IMR-90 (cell line): ENCODE measurements around the gene UQCC5. TPM values are rescaled to one million over a fixed set of nuclear protein-coding genes. Genes with fewer than 3 reads are reported as not detected.
A peak's percentile ranks its signal among the peaks of the same experiment; 100 is the strongest.

Experiments
- ATAC-seq: fragments of 200-7000 bp; cut with Tn5 transposase; 2 replicates; pipeline ENCODE4 v1.9.1; 2020; ENCODE audit warnings: low read depth, mild to moderate bottlenecking, moderate library complexity
- BruUV-seq: library from RNA; stranded (reverse); fragments of 400-500 nt; replicated peaks from 2 replicates; lab custom pipeline; 2021; lab: Mats Ljungman, UMichigan
- CTCF ChIA-PET: fragments of 300-600 bp; formaldehyde crosslinking; extraction: SDS; loops from one replicate; lab custom pipeline; 2021; ENCODE audit warnings: antibody characterized with exemption; lab: Yijun Ruan, JAX
- POLR2A ChIA-PET: fragments of 300-600 bp; sonication (Branson Sonifier 250); formaldehyde crosslinking; loops from one replicate; lab custom pipeline; 2022; ENCODE audit warnings: antibody characterized with exemption; ENCODE audit not compliant: unreplicated experiment; lab: Charles Lee
- DNase-seq: peaks from one replicate; pipeline ENCODE4 v3.0.0; 2013
- H2AFZ ChIP-seq: replicated peaks from 2 replicates; pipeline ENCODE3; 2013; ENCODE audit warnings: low read length, mild to moderate bottlenecking; ENCODE audit not compliant: poor library complexity
- H2AK5ac ChIP-seq: 2 replicates; pipeline ENCODE4 v1.6.1; 2013; ENCODE audit warnings: low read depth, low read length, inconsistent platforms
- H2AK9ac ChIP-seq: replicated peaks from 2 replicates; pipeline ENCODE3; 2013; ENCODE audit warnings: mild to moderate bottlenecking, low read depth, low read length, moderate library complexity; ENCODE audit not compliant: poor library complexity
- H2BK120ac ChIP-seq: 2 replicates; pipeline ENCODE4 v1.6.1; 2013; ENCODE audit warnings: low read depth, low read length, inconsistent platforms
- H2BK15ac ChIP-seq: 3 replicates; pipeline ENCODE4 v1.6.1; 2013; ENCODE audit warnings: low read depth, low read length, inconsistent platforms
- H2BK20ac ChIP-seq: 2 replicates; pipeline ENCODE4 v1.6.1; 2013; ENCODE audit warnings: low read depth, mild to moderate bottlenecking, inconsistent platforms, low read length, moderate library complexity
- H2BK5ac ChIP-seq: 2 replicates; pipeline ENCODE4 v1.6.1; 2013; ENCODE audit warnings: mild to moderate bottlenecking, low read depth, low read length, inconsistent platforms; ENCODE audit not compliant: poor library complexity, severe bottlenecking
- H3K14ac ChIP-seq: replicated peaks from 2 replicates; pipeline ENCODE4 v1.6.1; 2013; ENCODE audit warnings: low read depth, low read length, inconsistent platforms
- H3K18ac ChIP-seq: 2 replicates; pipeline ENCODE4 v1.6.1; 2013; ENCODE audit warnings: low read depth, low read length, control low read depth
- H3K23ac ChIP-seq: 2 replicates; pipeline ENCODE4 v1.6.1; 2013; ENCODE audit warnings: low read depth, low read length, inconsistent platforms
- H3K27ac ChIP-seq: 2 replicates; pipeline ENCODE4 v1.5.1; 2013; ENCODE audit warnings: mild to moderate bottlenecking, control low read depth, low read length; ENCODE audit not compliant: insufficient read depth
- H3K27me3 ChIP-seq: 2 replicates; pipeline ENCODE4 v1.6.1; 2013; ENCODE audit warnings: low read length; ENCODE audit not compliant: control insufficient read depth, insufficient read depth
- H3K36me3 ChIP-seq: 2 replicates; pipeline ENCODE4 v1.6.1; 2013; ENCODE audit warnings: low read length, mixed read lengths; ENCODE audit not compliant: control insufficient read depth, insufficient read depth
- H3K4ac ChIP-seq: 2 replicates; pipeline ENCODE4 v1.6.1; 2013; ENCODE audit warnings: low read depth, low read length, inconsistent platforms
- H3K4me1 ChIP-seq: 2 replicates; pipeline ENCODE4 v1.6.1; 2013; ENCODE audit warnings: low read length, mixed read lengths; ENCODE audit not compliant: control insufficient read depth, insufficient read depth
- H3K4me2 ChIP-seq: 2 replicates; pipeline ENCODE4 v1.6.1; 2013; ENCODE audit warnings: low read depth, mild to moderate bottlenecking, control low read depth, low read length, moderate library complexity
- H3K4me3 ChIP-seq: 2 replicates; pipeline ENCODE4 v1.5.1; 2013; ENCODE audit warnings: low read depth, mild to moderate bottlenecking, control low read depth, low read length, moderate library complexity; ENCODE audit not compliant: insufficient read depth
- H3K56ac ChIP-seq: 2 replicates; pipeline ENCODE4 v1.6.1; 2013; ENCODE audit warnings: low read length, inconsistent platforms; ENCODE audit not compliant: insufficient read depth; ENCODE audit errors: extremely low read depth
- H3K79me1 ChIP-seq, 2 experiments: 2 replicates each; pipeline ENCODE4 v1.6.1; 2013; ENCODE audit warnings: low read length in 2 of 2, inconsistent platforms in 1 of 2, low read depth in 1 of 2
- H3K9ac ChIP-seq: 2 replicates; pipeline ENCODE4 v1.6.1; 2013; ENCODE audit warnings: low read depth, low read length, control low read depth
- H3K9me1 ChIP-seq: 2 replicates; pipeline ENCODE4 v1.6.1; 2013; ENCODE audit warnings: low read length, inconsistent platforms; ENCODE audit not compliant: insufficient read depth
- H3K9me3 ChIP-seq: 2 replicates; pipeline ENCODE4 v1.6.1; 2013; ENCODE audit warnings: low read length; ENCODE audit not compliant: control insufficient read depth, insufficient read depth
- H4K20me1 ChIP-seq: 2 replicates; pipeline ENCODE4 v1.6.1; 2013; ENCODE audit warnings: low read length, inconsistent platforms; ENCODE audit not compliant: insufficient read depth
- H4K5ac ChIP-seq: 2 replicates; pipeline ENCODE4 v1.6.1; 2013; ENCODE audit warnings: mild to moderate bottlenecking, low read depth, low read length, control low read depth
- H4K8ac ChIP-seq, 2 experiments: 2 replicates each; pipeline ENCODE4 v1.6.1; 2013; ENCODE audit warnings: low read depth in 2 of 2, low read length in 2 of 2, control low read depth in 1 of 2, inconsistent platforms in 1 of 2
- H4K91ac ChIP-seq: 2 replicates; pipeline ENCODE4 v1.6.1; 2013; ENCODE audit warnings: low read depth, low read length, inconsistent platforms; ENCODE audit not compliant: insufficient read depth
- BHLHE40 ChIP-seq: fragments of 150-350 bp; IDR thresholded peaks from 2 replicates; pipeline ENCODE4 v1.6.1; 2016; ENCODE audit warnings: mild to moderate bottlenecking, low read depth, low read length
- CEBPB ChIP-seq: IDR thresholded peaks from 2 replicates; pipeline ENCODE4 v1.6.1; 2012; ENCODE audit warnings: low read depth, low read length, improper control_type of control experiment
- CHD1 ChIP-seq: IDR thresholded peaks from 2 replicates; pipeline ENCODE4 v1.6.1; 2012; ENCODE audit warnings: low read depth, low read length, improper control_type of control experiment
- FOS ChIP-seq: fragments of 150-350 bp; IDR thresholded peaks from 2 replicates; pipeline ENCODE4 v1.6.1; 2016; ENCODE audit warnings: low read depth, low read length
- MAFK ChIP-seq: IDR thresholded peaks from 2 replicates; pipeline ENCODE4 v1.6.1; 2012; ENCODE audit warnings: low read depth, low read length, improper control_type of control experiment
- MAZ ChIP-seq: IDR thresholded peaks from 2 replicates; pipeline ENCODE4 v1.6.1; 2012; ENCODE audit warnings: low read depth, mild to moderate bottlenecking, low read length, improper control_type of control experiment, moderate library complexity, borderline replicate concordance
- MXI1 ChIP-seq: IDR thresholded peaks from 2 replicates; pipeline ENCODE4 v1.6.1; 2012; ENCODE audit warnings: low read depth, mild to moderate bottlenecking, low read length, moderate library complexity, borderline replicate concordance
- NFE2L2 ChIP-seq: fragments of 150-350 bp; IDR thresholded peaks from 2 replicates; pipeline ENCODE4 v1.6.1; 2016; ENCODE audit warnings: low read depth, mild to moderate bottlenecking, low read length
- POLR2A ChIP-seq: IDR thresholded peaks from 2 replicates; pipeline ENCODE4 v1.6.1; 2012; ENCODE audit warnings: mild to moderate bottlenecking, low read depth, low read length
- RAD21 ChIP-seq: IDR thresholded peaks from 2 replicates; pipeline ENCODE4 v1.6.1; 2012; ENCODE audit warnings: low read length, improper control_type of control experiment
- RCOR1 ChIP-seq: IDR thresholded peaks from 2 replicates; pipeline ENCODE4 v1.6.1; 2012; ENCODE audit warnings: mild to moderate bottlenecking, low read length, improper control_type of control experiment; ENCODE audit not compliant: insufficient replicate concordance
- RFX5 ChIP-seq: IDR thresholded peaks from 2 replicates; pipeline ENCODE4 v1.8.0; 2012; ENCODE audit warnings: low read depth, mild to moderate bottlenecking, low read length, moderate library complexity
- SMC3 ChIP-seq: fragments of 150-350 bp; IDR thresholded peaks from 2 replicates; pipeline ENCODE4 v1.6.1; 2016; ENCODE audit warnings: low read depth, mild to moderate bottlenecking, antibody characterized with exemption, low read length, moderate library complexity
- WGBS, 2 experiments: methylation state at CpG; one replicate each; pipeline versions ENCODE4 v1.1.5 to v1.1.7; 2013; ENCODE audit warnings: missing lambda C conversion rate in 2 of 2; ENCODE audit not compliant: insufficient read length in 1 of 2; ENCODE audit errors: extremely low coverage in 2 of 2; 5-methylcytosine and 5-hydroxymethylcytosine counted together
- dilution Hi-C: fragments of 300-500 bp; cut with HindIII; formaldehyde crosslinking; loops from one replicate; pipeline ENCODE4 v1.14.3; 2018; ENCODE audit warnings: low sequenced_read_pairs; ENCODE audit not compliant: unreplicated experiment
- in situ Hi-C: fragments of 300-500 bp; cut with MboI; formaldehyde crosslinking; loops from 3 replicates; pipeline ENCODE4 v1.14.3; 2019; ENCODE audit warnings: low sequenced_read_pairs, inconsistent platforms, mixed read lengths
- intact Hi-C: fragments of 100-400 bp; cut with micrococcal nuclease; formaldehyde crosslinking; loops from 2 replicates; pipeline ENCODE4 v1.10.0; 2022
- polyA plus RNA-seq, 3 experiments: library from polyadenylated mRNA; depleted of rRNA; stranded (reverse); fragments of >200 nt; gene quantifications; 2 replicates each; pipeline ENCODE4 v1.2.3, GENCODE V29; 2012; ENCODE audit warnings: low replicate concordance in 1 of 3
- total RNA-seq: library from RNA; depleted of rRNA; stranded (reverse); fragments of >200 nt; gene quantifications from 2 replicates; pipeline ENCODE4 v1.2.3, GENCODE V29; 2012
- TF ChIP-seq, protein P1 (sequence below): fragments of 150-350 bp; IDR thresholded peaks from 2 replicates; pipeline ENCODE4 v1.6.1; 2017; ENCODE audit warnings: mild to moderate bottlenecking, antibody characterized with exemption, low read length, low read depth
- TF ChIP-seq, protein P2 (sequence below): conservative IDR thresholded peaks from 2 replicates; pipeline ENCODE4 v1.5.1; 2012; ENCODE audit warnings: mild to moderate bottlenecking, low read depth, low read length, improper control_type of control experiment

Gene UQCC5
- total and polyA plus RNA-seq, 2 of the 4 experiments (the other 2 are of a cell fraction), result 1.1 to 16.9 TPM

DNA sequence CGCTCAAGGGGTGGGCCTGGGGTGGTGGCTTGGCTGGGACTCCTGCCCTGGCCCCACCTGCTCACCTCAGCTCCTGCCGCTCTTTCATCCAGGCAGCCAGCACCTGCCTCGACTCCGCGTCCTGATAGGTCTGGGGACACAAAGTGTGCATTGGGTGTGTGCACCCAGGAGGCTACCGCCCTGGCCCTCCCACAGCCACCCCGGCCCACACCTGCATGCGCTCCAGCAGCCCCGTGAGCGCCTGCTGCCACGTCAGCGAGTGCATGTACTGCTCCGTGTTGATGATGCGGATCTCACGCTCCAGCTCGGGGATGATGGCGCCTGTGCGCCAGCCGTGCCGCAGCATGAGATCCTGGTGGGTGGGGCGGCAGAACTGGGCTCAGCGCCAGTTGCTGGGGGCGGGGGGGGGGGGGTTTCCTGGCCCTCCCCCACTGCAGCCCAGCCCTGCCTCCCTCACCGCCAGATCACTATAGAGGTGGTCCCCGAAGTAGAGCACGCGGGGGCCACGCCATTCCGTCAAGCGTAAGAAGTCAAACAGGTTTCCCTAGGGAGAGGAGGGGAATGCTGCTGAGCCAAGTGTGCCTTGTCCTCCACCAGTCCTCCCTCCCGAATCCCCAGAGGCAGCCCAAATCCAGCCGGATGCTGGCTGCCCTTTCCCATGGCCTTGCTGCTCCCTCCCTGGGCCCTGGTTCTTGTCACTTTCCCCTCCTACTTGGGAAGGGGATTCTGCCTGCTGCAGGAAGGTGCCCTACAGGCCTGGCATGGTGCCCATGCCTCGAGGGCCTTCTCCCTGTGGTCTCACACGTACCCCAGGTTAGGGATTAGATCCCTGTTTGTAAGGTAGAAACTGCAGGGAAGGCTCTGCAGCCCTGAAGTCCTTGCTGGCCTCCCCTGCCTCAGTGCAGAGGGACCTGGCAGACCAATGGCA, 11.4 kb upstream of the UQCC5 start:
- Histone ChIP-seq H3K56ac (no peak overlapping the region), H3K14ac (no peak overlapping the region), H3K79me1 (peaks cover 3 to 47% of the 10 kb centered on the region in 2 experiments), H3K18ac (no peak overlapping the region), H3K4ac (no peak overlapping the region), H4K20me1 (peaks cover 24% of the 10 kb centered on the region), H3K9ac (no peak overlapping the region), H2BK5ac (no peak overlapping the region), H3K4me1 (peaks cover 6% of the 10 kb centered on the region), H3K9me1 (peaks cover 12% of the 10 kb centered on the region), H4K8ac (no peak overlapping the region), H3K9me3 (no peaks in the 10 kb centered on the region), H2AK9ac (no peak overlapping the region), H2AK5ac (no peak overlapping the region), H2BK120ac (no peak overlapping the region), H3K4me3 (no peak overlapping the region), H3K27me3 (no peaks in the 10 kb centered on the region), H3K23ac (no peak overlapping the region), H4K91ac (no peak overlapping the region), H2BK15ac (no peak overlapping the region), H2BK20ac (no peak overlapping the region), H4K5ac (no peak overlapping the region), H3K4me2 (no peak overlapping the region), H3K27ac (no peak overlapping the region), H3K36me3 (peaks cover 57% of the 10 kb centered on the region), H2AFZ (peak overlapping the region; percentile 27)
- intact Hi-C loops, result no loop called here
- ChIA-PET CTCF (no interaction called here), POLR2A (no interaction called here)
- ATAC-seq, result no peak
- no peak for DNase-seq
- 97% methylated on average over 14 of the region's 34 CpGs; no CpG with 5 or more reads in 1 of the 2 experiments for WGBS, 2 experiments
- BruUV-seq, result no TSS peak
- dilution Hi-C loops, result no loop called here
- in situ Hi-C loops, result no loop called here
- no peak for TF ChIP-seq MAZ
- TF ChIP-seq RCOR1, result no peak
- no peak for TF ChIP-seq MXI1
- no peak for TF ChIP-seq FOS
- TF ChIP-seq, protein P1, sequence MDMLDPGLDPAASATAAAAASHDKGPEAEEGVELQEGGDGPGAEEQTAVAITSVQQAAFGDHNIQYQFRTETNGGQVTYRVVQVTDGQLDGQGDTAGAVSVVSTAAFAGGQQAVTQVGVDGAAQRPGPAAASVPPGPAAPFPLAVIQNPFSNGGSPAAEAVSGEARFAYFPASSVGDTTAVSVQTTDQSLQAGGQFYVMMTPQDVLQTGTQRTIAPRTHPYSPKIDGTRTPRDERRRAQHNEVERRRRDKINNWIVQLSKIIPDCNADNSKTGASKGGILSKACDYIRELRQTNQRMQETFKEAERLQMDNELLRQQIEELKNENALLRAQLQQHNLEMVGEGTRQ, result no peak
- TF ChIP-seq RAD21, result no peak
- TF ChIP-seq, protein P2, sequence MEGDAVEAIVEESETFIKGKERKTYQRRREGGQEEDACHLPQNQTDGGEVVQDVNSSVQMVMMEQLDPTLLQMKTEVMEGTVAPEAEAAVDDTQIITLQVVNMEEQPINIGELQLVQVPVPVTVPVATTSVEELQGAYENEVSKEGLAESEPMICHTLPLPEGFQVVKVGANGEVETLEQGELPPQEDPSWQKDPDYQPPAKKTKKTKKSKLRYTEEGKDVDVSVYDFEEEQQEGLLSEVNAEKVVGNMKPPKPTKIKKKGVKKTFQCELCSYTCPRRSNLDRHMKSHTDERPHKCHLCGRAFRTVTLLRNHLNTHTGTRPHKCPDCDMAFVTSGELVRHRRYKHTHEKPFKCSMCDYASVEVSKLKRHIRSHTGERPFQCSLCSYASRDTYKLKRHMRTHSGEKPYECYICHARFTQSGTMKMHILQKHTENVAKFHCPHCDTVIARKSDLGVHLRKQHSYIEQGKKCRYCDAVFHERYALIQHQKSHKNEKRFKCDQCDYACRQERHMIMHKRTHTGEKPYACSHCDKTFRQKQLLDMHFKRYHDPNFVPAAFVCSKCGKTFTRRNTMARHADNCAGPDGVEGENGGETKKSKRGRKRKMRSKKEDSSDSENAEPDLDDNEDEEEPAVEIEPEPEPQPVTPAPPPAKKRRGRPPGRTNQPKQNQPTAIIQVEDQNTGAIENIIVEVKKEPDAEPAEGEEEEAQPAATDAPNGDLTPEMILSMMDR, result no peak
- no peak for TF ChIP-seq POLR2A
- no peak for TF ChIP-seq SMC3
- TF ChIP-seq RFX5, result no peak
- no peak for TF ChIP-seq BHLHE40
- no peak for TF ChIP-seq NFE2L2
- TF ChIP-seq CEBPB, result no peak
- TF ChIP-seq MAFK, result no peak
- TF ChIP-seq CHD1, result no peak
